Neural crest cell (in vitro differentiated cells): ENCODE measurements around the gene GAK. TPM values are rescaled to one million over a fixed set of nuclear protein-coding genes. Genes with fewer than 3 reads are reported as not detected.

ENCODE experiments used
- DNase-seq: peaks from one replicate; pipeline ENCODE4 v3.0.0; 2021; ENCODE audit warnings: low read depth, mixed read lengths, low spot score
- H3K27ac Mint-ChIP-seq: one replicate; pipeline ENCODE4 v1.8.0; 2021; ENCODE audit warnings: mild to moderate bottlenecking, mixed read lengths; ENCODE audit not compliant: unreplicated experiment
- H3K27me3 Mint-ChIP-seq: 2 replicates; pipeline ENCODE4 v1.8.0; 2021; ENCODE audit warnings: low read depth, mild to moderate bottlenecking, mixed read lengths
- H3K36me3 Mint-ChIP-seq: 2 replicates; pipeline ENCODE4 v1.8.0; 2021; ENCODE audit warnings: low read depth, mild to moderate bottlenecking, mixed read lengths
- H3K4me1 Mint-ChIP-seq: 2 replicates; pipeline ENCODE4 v1.8.0; 2021; ENCODE audit warnings: mixed read lengths
- H3K4me3 Mint-ChIP-seq: one replicate; pipeline ENCODE4 v1.8.0; 2021; ENCODE audit warnings: mild to moderate bottlenecking, mixed read lengths
- H3K9me3 Mint-ChIP-seq: 2 replicates; pipeline ENCODE4 v1.8.0; 2021; ENCODE audit warnings: mixed read lengths
- CTCF ChIP-seq: fragments of 200-600 bp; sonication (generic); conservative IDR thresholded peaks from 2 replicates; pipeline ENCODE4 v1.5.0; 2021; ENCODE audit warnings: antibody characterized with exemption, mild to moderate bottlenecking
- total RNA-seq: library from RNA; stranded (reverse); gene quantifications from 2 replicates; pipeline ENCODE4 v1.2.1, GENCODE V29; 2021

GAK gene
- total RNA-seq, 1 donor from 2014 or later: 87.7 TPM

DNA sequence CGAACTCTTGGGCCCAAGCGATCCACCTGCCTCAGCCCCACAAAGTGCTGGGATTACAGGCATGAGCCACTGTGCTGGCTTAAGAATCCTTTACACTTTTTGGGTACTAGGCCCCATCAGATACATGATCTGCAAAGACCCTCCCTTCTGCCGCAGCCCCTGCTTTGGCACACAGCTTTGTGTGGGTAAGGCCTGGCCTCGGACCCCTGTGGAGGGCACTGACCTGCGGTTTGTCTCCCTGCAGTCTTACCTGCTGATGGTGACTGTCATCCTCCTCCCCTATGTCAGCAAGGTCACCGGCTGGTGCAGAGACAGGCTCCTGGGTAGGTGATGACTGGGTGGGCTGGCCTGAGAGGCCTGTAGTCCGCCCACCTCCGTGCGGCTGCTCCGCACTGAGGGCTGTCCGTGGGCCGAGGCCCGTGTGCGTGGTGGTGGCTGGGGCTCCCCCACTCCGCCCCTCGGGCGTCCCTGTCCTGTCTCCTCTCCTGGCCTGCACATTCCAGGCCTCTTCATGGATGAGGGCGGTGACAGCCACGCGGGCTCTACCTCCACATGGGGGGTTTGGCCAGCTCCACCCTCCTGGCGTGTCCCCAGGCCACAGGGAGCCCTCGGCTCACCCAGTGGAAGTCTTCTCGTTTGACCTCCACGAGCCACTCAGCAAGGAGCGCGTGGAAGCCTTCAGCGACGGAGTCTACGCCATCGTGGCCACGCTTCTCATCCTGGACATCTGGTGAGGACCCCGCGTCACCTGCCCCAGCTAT is 23.2 kb upstream of the GAK start:
- H3K9me3 Mint-ChIP-seq: no peaks in the 10 kb centered on the region
- H3K36me3 Mint-ChIP-seq: no peaks in the 10 kb centered on the region
- H3K4me1 Mint-ChIP-seq: no peaks in the 10 kb centered on the region
- DNase-seq: no peak
- no peak overlapping the region for H3K27ac Mint-ChIP-seq
- no peak overlapping the region for H3K4me3 Mint-ChIP-seq
- no peak for TF ChIP-seq CTCF
- no peaks in the 10 kb centered on the region for H3K27me3 Mint-ChIP-seq

- TF ChIP-seq CTCF: no peak
- Mint-ChIP-seq H3K27ac (no peak overlapping the region), H3K9me3 (no peaks in the 10 kb centered on the region), H3K36me3 (no peaks in the 10 kb centered on the region), H3K27me3 (no peaks in the 10 kb centered on the region), H3K4me1 (no peaks in the 10 kb centered on the region), H3K4me3 (no peak overlapping the region)
- no peak for DNase-seq
These were observed 22.3 kb upstream of the GAK start for GRCh38 chr4:954211-955020.

GRCh38 chr4:953574-953915 is 21.4 kb upstream of the GAK start:
- Mint-ChIP-seq H3K27me3 (no peaks in the 10 kb centered on the region), H3K4me1 (no peaks in the 10 kb centered on the region), H3K4me3 (no peak overlapping the region), H3K36me3 (no peaks in the 10 kb centered on the region), H3K9me3 (no peaks in the 10 kb centered on the region), H3K27ac (no peak overlapping the region)
- DNase-seq: no peak
- TF ChIP-seq CTCF: no peak

GRCh38 chr4:952881-953573 is 20.9 kb upstream of the GAK start:
- Mint-ChIP-seq H3K9me3 (no peaks in the 10 kb centered on the region), H3K27ac (no peak overlapping the region), H3K4me1 (no peaks in the 10 kb centered on the region), H3K4me3 (no peak overlapping the region), H3K36me3 (no peaks in the 10 kb centered on the region), H3K27me3 (no peaks in the 10 kb centered on the region)
- no peak for TF ChIP-seq CTCF
- no peak for DNase-seq

DNA sequence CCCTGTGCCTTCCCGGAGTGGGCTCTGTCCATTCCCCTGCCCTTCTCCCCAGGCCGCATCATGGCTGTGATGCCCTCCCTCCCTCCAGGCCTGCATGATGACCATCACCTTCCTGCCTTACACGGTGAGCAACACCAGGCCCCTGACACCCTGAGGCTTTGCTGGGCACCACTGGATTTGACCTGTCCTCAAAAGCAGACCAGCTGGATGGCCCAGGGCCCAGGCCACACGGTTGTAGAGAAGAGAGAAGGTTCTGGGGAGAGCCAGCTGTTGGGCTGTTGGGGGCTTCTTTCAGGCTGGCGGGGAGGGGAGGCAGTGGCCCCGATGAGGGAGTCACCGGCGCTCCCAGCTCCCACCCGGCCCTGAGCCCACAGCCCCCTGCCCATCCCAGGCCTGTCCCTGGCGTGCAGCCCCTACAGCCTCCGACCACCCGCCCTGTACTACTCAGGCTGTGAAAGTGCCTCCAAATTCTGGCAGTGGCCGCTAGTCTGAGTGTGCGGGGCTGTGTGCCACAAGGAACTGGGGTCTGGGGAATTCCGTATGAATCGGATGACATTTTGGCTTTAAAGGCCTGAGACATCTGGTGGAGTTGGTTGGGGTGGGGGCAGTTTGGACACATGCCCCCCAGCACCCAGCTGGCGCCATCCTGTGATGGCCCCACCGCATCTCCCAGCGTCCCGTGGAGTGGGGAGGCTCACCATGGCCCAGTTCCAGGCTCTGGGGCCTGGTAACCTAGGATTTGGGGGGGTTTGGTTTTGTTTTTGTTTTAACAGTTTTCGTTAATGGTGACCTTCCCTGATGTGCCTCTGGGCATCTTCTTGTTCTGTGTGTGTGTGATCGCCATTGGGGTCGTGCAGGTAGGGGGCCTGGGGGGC is 19.7 kb upstream of the GAK start:
- no peak for TF ChIP-seq CTCF
- Mint-ChIP-seq H3K9me3 (no peaks in the 10 kb centered on the region), H3K36me3 (no peaks in the 10 kb centered on the region), H3K4me3 (no peak overlapping the region), H3K4me1 (no peaks in the 10 kb centered on the region), H3K27ac (no peak overlapping the region), H3K27me3 (no peaks in the 10 kb centered on the region)
- DNase-seq: no peak
